Loucy (cell line): ENCODE results near the gene ZDHHC14.
"Not testable (repeated sequence)": the region's sequence is repeated elsewhere in the genome, so short reads cannot be mapped to it uniquely, and the experiment has no call there.

Source experiments
- H2AFZ ChIP-seq: fragments of 200-600 bp; sonication (generic); 2 replicates; pipeline ENCODE4 v1.6.0; 2016; ENCODE audit warnings: antibody characterized with exemption, mild to moderate bottlenecking, low read length, moderate library complexity
- H3F3A ChIP-seq: fragments of 200-600 bp; 2 replicates; pipeline ENCODE4 v1.6.0; 2016; ENCODE audit warnings: antibody characterized with exemption, low read depth, mild to moderate bottlenecking
- H3K27me3 ChIP-seq: fragments of 200-600 bp; sonication (generic); 2 replicates; pipeline ENCODE4 v1.6.1; 2014; ENCODE audit warnings: low read length, mild to moderate bottlenecking; ENCODE audit not compliant: insufficient read depth, poor library complexity, severe bottlenecking
- H3K36me3 ChIP-seq: fragments of 200-600 bp; sonication (generic); 2 replicates; pipeline ENCODE4 v1.6.1; 2016; ENCODE audit warnings: low read length; ENCODE audit not compliant: insufficient read depth
- H3K4me1 ChIP-seq: fragments of 200-600 bp; sonication (generic); 2 replicates; pipeline ENCODE4 v1.5.1; 2014; ENCODE audit warnings: low read length, mild to moderate bottlenecking; ENCODE audit not compliant: insufficient read depth, poor library complexity, severe bottlenecking
- H3K4me2 ChIP-seq: fragments of 200-600 bp; sonication (generic); 2 replicates; pipeline ENCODE4 v1.6.0; 2014; ENCODE audit warnings: antibody characterized with exemption, low read length, low read depth, mild to moderate bottlenecking; ENCODE audit not compliant: poor library complexity, severe bottlenecking
- H3K4me3 ChIP-seq: fragments of 200-600 bp; sonication (generic); 2 replicates; pipeline ENCODE4 v1.5.1; 2014; ENCODE audit warnings: low read length, mild to moderate bottlenecking, mixed read lengths; ENCODE audit not compliant: poor library complexity, severe bottlenecking
- H3K79me2 ChIP-seq: fragments of 200-600 bp; sonication (generic); 2 replicates; pipeline ENCODE4 v1.6.1; 2014; ENCODE audit warnings: low read length; ENCODE audit not compliant: insufficient read depth
- H3K9ac ChIP-seq: fragments of 200-600 bp; sonication (generic); 2 replicates; pipeline ENCODE4 v1.6.0; 2014; ENCODE audit warnings: mild to moderate bottlenecking, low read depth, low read length, moderate library complexity; ENCODE audit not compliant: poor library complexity, severe bottlenecking
- H3K9me2 ChIP-seq: fragments of 200-600 bp; sonication (generic); replicated peaks from 2 replicates; pipeline ENCODE4 v1.6.1; 2016; ENCODE audit warnings: low read depth, low read length, mixed read lengths
- H3K9me3 ChIP-seq: fragments of 200-600 bp; sonication (generic); 2 replicates; pipeline ENCODE4 v1.6.1; 2014; ENCODE audit warnings: mild to moderate bottlenecking, antibody characterized with exemption, low read length, low read depth; ENCODE audit not compliant: insufficient read depth
- H4K20me1 ChIP-seq: fragments of 200-600 bp; sonication (generic); 2 replicates; pipeline ENCODE4 v1.6.0; 2014; ENCODE audit warnings: antibody characterized with exemption, low read length, mild to moderate bottlenecking; ENCODE audit not compliant: insufficient read depth, poor library complexity, severe bottlenecking
- EZH2phosphoT487 ChIP-seq: fragments of 200-600 bp; IDR thresholded peaks from 2 replicates; pipeline ENCODE4 v1.6.1; 2018; ENCODE audit warnings: antibody characterized with exemption, mild to moderate bottlenecking, moderate library complexity, borderline replicate concordance
- TF ChIP-seq, protein P1 (sequence below): fragments of 200-600 bp; sonication (generic); conservative IDR thresholded peaks from 2 replicates; pipeline ENCODE4 v1.5.1; 2014; ENCODE audit warnings: mild to moderate bottlenecking, antibody characterized with exemption, low read length

ZDHHC14 gene

GRCh38 chr6:157693867-157694266 lies 312.9 kb downstream of the ZDHHC14 start:
- no peak overlapping the region for H3K4me3 ChIP-seq
- H4K20me1 ChIP-seq, result no peaks in the 10 kb centered on the region
- H3K9me3 ChIP-seq, result no peaks in the 10 kb centered on the region
- no peaks in the 10 kb centered on the region for H3K9me2 ChIP-seq
- H3F3A ChIP-seq, result no peaks in the 10 kb centered on the region
- no peak for TF ChIP-seq EZH2phosphoT487
- TF ChIP-seq, protein P1, sequence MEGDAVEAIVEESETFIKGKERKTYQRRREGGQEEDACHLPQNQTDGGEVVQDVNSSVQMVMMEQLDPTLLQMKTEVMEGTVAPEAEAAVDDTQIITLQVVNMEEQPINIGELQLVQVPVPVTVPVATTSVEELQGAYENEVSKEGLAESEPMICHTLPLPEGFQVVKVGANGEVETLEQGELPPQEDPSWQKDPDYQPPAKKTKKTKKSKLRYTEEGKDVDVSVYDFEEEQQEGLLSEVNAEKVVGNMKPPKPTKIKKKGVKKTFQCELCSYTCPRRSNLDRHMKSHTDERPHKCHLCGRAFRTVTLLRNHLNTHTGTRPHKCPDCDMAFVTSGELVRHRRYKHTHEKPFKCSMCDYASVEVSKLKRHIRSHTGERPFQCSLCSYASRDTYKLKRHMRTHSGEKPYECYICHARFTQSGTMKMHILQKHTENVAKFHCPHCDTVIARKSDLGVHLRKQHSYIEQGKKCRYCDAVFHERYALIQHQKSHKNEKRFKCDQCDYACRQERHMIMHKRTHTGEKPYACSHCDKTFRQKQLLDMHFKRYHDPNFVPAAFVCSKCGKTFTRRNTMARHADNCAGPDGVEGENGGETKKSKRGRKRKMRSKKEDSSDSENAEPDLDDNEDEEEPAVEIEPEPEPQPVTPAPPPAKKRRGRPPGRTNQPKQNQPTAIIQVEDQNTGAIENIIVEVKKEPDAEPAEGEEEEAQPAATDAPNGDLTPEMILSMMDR, result no peak
- H3K9ac ChIP-seq, result no peak overlapping the region
- H3K36me3 ChIP-seq, result no peaks in the 10 kb centered on the region
- no peak overlapping the region for H3K4me2 ChIP-seq
- H2AFZ ChIP-seq, result no peak overlapping the region
- no peaks in the 10 kb centered on the region for H3K27me3 ChIP-seq
- no peaks in the 10 kb centered on the region for H3K79me2 ChIP-seq
- no peaks in the 10 kb centered on the region for H3K4me1 ChIP-seq

- H3K4me1 ChIP-seq, result no peaks in the 10 kb centered on the region
- no peaks in the 10 kb centered on the region for H3K9me2 ChIP-seq
- no peak overlapping the region for H3K9ac ChIP-seq
- H2AFZ ChIP-seq, result no peak overlapping the region
- no peak overlapping the region for H3K4me3 ChIP-seq
- TF ChIP-seq, protein P1, result no peak
- no peak for TF ChIP-seq EZH2phosphoT487
- no peaks in the 10 kb centered on the region for H3F3A ChIP-seq
- no peaks in the 10 kb centered on the region for H3K79me2 ChIP-seq
- no peaks in the 10 kb centered on the region for H3K27me3 ChIP-seq
- no peaks in the 10 kb centered on the region for H4K20me1 ChIP-seq
- no peak overlapping the region for H3K4me2 ChIP-seq
- H3K36me3 ChIP-seq, result no peaks in the 10 kb centered on the region
- H3K9me3 ChIP-seq, result no peaks in the 10 kb centered on the region
Observed at GRCh38 chr6:157695301-157696040, 314.5 kb downstream of the ZDHHC14 start.

DNA sequence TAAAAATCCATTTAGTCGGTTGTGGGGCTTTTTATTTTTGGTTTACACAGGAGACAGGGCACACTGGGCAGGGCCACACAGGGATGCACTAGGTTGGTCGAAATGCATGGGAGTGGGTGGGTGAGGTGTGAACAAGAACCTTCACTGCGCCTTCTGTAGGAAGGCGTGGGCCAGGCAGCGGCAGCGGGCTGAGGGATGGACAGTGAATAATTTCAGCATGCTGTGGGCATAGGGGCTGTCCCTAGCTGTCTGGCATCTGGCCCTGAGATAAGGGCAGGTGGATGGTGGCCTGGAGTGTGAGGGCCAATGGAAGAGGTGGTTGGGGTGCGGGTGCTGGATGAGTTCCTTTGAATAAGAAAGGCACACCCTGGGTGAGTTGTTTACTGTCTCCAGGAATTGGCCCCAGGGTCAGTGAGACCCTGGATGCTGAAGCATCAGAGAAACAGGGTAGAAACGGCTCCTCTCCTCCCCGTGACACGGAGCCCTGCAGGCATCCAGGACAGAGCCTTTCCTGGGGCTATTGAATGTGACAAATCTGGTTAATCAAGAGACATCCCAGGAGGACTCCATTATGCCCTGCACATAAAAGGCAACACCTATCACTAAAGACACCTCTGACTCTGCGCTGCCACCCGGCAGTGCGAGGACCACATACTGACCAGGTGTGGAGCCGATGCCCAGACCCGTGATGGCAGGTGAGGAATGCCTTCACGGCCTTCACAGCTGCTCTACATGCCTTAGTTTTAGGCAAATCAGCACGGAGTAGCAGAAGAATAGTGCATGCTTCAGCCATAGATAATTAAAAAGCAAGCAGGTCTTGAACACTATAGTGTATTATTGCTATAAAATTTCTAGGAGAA lies 319.0 kb downstream of the ZDHHC14 start:
- Histone ChIP-seq H3K4me3 (no peak overlapping the region), H3K9ac (no peak overlapping the region)
- no peak for TF ChIP-seq EZH2phosphoT487
- TF ChIP-seq, protein P1, result no peak

DNA sequence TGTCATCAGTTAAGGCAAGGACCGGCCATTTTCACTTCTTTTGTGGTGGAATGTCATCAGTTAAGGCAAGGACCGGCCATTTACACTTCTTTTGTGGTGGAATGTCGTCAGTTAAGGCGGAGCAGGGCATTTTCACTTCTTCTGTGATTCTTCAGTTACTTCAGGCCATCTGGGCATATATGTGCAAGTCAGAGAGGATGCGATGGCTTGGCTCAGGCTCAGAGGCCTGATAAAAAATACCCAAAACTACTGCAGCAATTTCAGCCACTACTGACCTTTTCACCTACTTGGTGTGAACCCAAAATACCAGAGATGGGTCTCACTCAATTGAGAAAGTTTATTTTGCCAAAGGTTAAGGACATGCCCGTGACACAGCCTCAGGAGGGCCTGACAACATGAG lies 325.4 kb downstream of the ZDHHC14 start:
- not testable (repeated sequence) for H3F3A ChIP-seq, H3K4me2 ChIP-seq, H3K27me3 ChIP-seq, H3K79me2 ChIP-seq, H3K4me3 ChIP-seq, H3K36me3 ChIP-seq, H4K20me1 ChIP-seq, H3K9ac ChIP-seq, H3K9me2 ChIP-seq, H2AFZ ChIP-seq, H3K9me3 ChIP-seq, H3K4me1 ChIP-seq

More for the DNA sequence above, 319.0 kb downstream of the ZDHHC14 start:
- Histone ChIP-seq H2AFZ (no peak overlapping the region), H3F3A (no peaks in the 10 kb centered on the region), H3K4me1 (no peaks in the 10 kb centered on the region), H3K9me3 (no peaks in the 10 kb centered on the region), H3K79me2 (no peaks in the 10 kb centered on the region), H3K27me3 (no peaks in the 10 kb centered on the region), H4K20me1 (no peaks in the 10 kb centered on the region), H3K9me2 (no peaks in the 10 kb centered on the region), H3K4me2 (no peak overlapping the region), H3K36me3 (no peaks in the 10 kb centered on the region)
